ENCODE results near the gene UQCR10. TPM values are rescaled to one million over a fixed set of nuclear protein-coding genes. Genes with fewer than 3 reads are reported as not detected.

UQCR10 gene
- total and polyA plus RNA-seq, 2 of the 4 experiments (the other 2 are of a cell fraction), result 103 to 260 TPM

GRCh38 chr22:29819501-29819900 lies 52.3 kb downstream of the UQCR10 start:
- Histone ChIP-seq H3K14ac (replicated peaks; ENCODE audit: low read depth, low read length) (no peak overlapping the region), H3K23ac (ENCODE audit: low read depth, low read length) (no peak overlapping the region), H3K27me3 (ENCODE audit: control insufficient read depth, insufficient read depth, low read length) (no peaks in the 10 kb centered on the region), H3K27ac (ENCODE audit: insufficient read depth, low read length) (no peak overlapping the region), H4K20me1 (ENCODE audit: insufficient read depth, low read length) (peaks cover 13% of the 10 kb centered on the region; the same call in 1 of the 2 replicates), H3K18ac (ENCODE audit: low read depth, low read length) (no peak overlapping the region), H2AK5ac (ENCODE audit: low read depth, low read length) (no peak overlapping the region), H2BK5ac (ENCODE audit: low read depth, low read length, poor library complexity, severe bottlenecking) (no peak overlapping the region), H2BK15ac (ENCODE audit: low read depth, low read length) (no peak overlapping the region), H2BK20ac (ENCODE audit: low read depth, low read length) (no peak overlapping the region), H3K4me1 (ENCODE audit: control insufficient read depth, insufficient read depth, low read length) (peaks cover 2% of the 10 kb centered on the region; the same call in 1 of the 2 replicates), H4K8ac (ENCODE audit: low read depth in 2 of 2, low read length in 2 of 2) (no peak overlapping the region), H2AFZ (replicated peaks; ENCODE audit: low read length, poor library complexity) (no peak overlapping the region), H3K9me1 (ENCODE audit: insufficient read depth, low read length) (peaks cover 8% of the 10 kb centered on the region; the same call in 1 of the 2 replicates), H3K4me2 (ENCODE audit: low read depth, low read length) (no peak overlapping the region), H3K4ac (ENCODE audit: low read depth, low read length) (no peak overlapping the region), H2AK9ac (replicated peaks; ENCODE audit: low read depth, low read length, poor library complexity) (no peak overlapping the region), H3K9me3 (ENCODE audit: control insufficient read depth, insufficient read depth, low read length) (no peaks in the 10 kb centered on the region), H3K4me3 (ENCODE audit: insufficient read depth, low read depth, low read length) (no peak overlapping the region), H3K9ac (ENCODE audit: low read depth, low read length) (no peak overlapping the region), H4K91ac (ENCODE audit: insufficient read depth, low read depth, low read length) (no peak overlapping the region), H3K56ac (ENCODE audit: extremely low read depth, insufficient read depth, low read length) (no peak overlapping the region), H3K36me3 (ENCODE audit: control insufficient read depth, insufficient read depth, low read length) (peaks cover 33% of the 10 kb centered on the region), H3K79me1 (ENCODE audit: low read depth in 1 of 2, low read length in 2 of 2) (no peaks in the 10 kb centered on the region), H4K5ac (ENCODE audit: low read depth, low read length) (no peak overlapping the region), H2BK120ac (ENCODE audit: low read depth, low read length) (no peak overlapping the region)
- no TSS peak for BruUV-seq (replicated peaks)
- no CpG with 5 or more reads among the region's 2 CpGs for WGBS, 2 experiments (ENCODE audit: extremely low coverage in 2 of 2, insufficient read length in 1 of 2)
- ChIA-PET POLR2A (ENCODE audit: unreplicated experiment) (no interaction called here), CTCF (no interaction called here)
- dilution Hi-C loops (cut with HindIII; ENCODE audit: low sequenced_read_pairs, unreplicated experiment) (no loop called here), intact Hi-C loops (cut with micrococcal nuclease) (no loop called here), in situ Hi-C loops (cut with MboI; ENCODE audit: low sequenced_read_pairs) (no loop called here)
- ATAC-seq (ENCODE audit: low read depth) (no peak), DNase-seq (no peak)
- TF ChIP-seq BHLHE40 (IDR thresholded peaks at IDR 0.05; ENCODE audit: low read depth, low read length) (no peak), FOS (IDR thresholded peaks at IDR 0.05; ENCODE audit: low read depth, low read length) (no peak), ELK1 (IDR thresholded peaks at IDR 0.05; ENCODE audit: borderline replicate concordance, low read depth, low read length) (no peak), RCOR1 (IDR thresholded peaks at IDR 0.05; ENCODE audit: insufficient replicate concordance, low read length) (no peak), CEBPB (IDR thresholded peaks at IDR 0.05; ENCODE audit: low read depth, low read length) (no peak), CHD1 (IDR thresholded peaks at IDR 0.05; ENCODE audit: low read depth, low read length) (no peak)

Small RNAs within 50 kb of the gene (microRNA-seq; reads per million reads assigned to microRNA genes)
- gene RF00019 (ENCODE audit: insufficient read depth, insufficient read length), result not detected

Small RNAs within 50 kb of the gene (small RNA-seq; reads per million reads assigned to genes)
- 0 reads per million in 5 experiments for gene RF00019

Other genes starting within 250 kb of the UQCR10 start
- gene THOC5, start 213.6 kb upstream of the UQCR10 start, total RNA-seq (2012; rRNA removed), result 61.1 and 73.7 TPM in 2 replicates
- gene THOC5, start 213.6 kb upstream of the UQCR10 start, polyA plus RNA-seq (2012; rRNA removed), result 56.8 and 68.4 TPM in 2 replicates
- gene NIPSNAP1, start 186.3 kb upstream of the UQCR10 start, total RNA-seq (2012; rRNA removed), result 61.4 and 68.3 TPM in 2 replicates
- 64.6 and 69.7 TPM in 2 replicates for gene NIPSNAP1, start 186.3 kb upstream of the UQCR10 start, polyA plus RNA-seq (2012; rRNA removed)
- gene NF2, start 163.7 kb upstream of the UQCR10 start, total RNA-seq (2012; rRNA removed), result 151 and 181 TPM in 2 replicates
- 56.5 and 59.0 TPM in 2 replicates for gene NF2, start 163.7 kb upstream of the UQCR10 start, polyA plus RNA-seq (2012; rRNA removed)
- gene CABP7, start 47.4 kb upstream of the UQCR10 start, total RNA-seq (2012; rRNA removed), result under 0.01 TPM in 2 replicates
- gene CABP7, start 47.4 kb upstream of the UQCR10 start, polyA plus RNA-seq (2012; rRNA removed), result 0.03 and 0.06 TPM in 2 replicates
- gene ZMAT5, start 362 bp upstream of the UQCR10 start, total RNA-seq (2012; rRNA removed), result 16.1 and 21.7 TPM in 2 replicates
- gene ZMAT5, start 362 bp upstream of the UQCR10 start, polyA plus RNA-seq (2012; rRNA removed), result 31.8 and 33.7 TPM in 2 replicates
- gene ASCC2, start 70.9 kb downstream of the UQCR10 start, total RNA-seq (2012; rRNA removed), result 38.6 and 40.0 TPM in 2 replicates
- 62.2 and 69.3 TPM in 2 replicates for gene ASCC2, start 70.9 kb downstream of the UQCR10 start, polyA plus RNA-seq (2012; rRNA removed)
- gene MTMR3, start 115.8 kb downstream of the UQCR10 start, total RNA-seq (2012; rRNA removed), result 26.1 and 29.4 TPM in 2 replicates
- gene MTMR3, start 115.8 kb downstream of the UQCR10 start, polyA plus RNA-seq (2012; rRNA removed), result 21.3 and 22.3 TPM in 2 replicates